HG03439 (cell line): Measurements from ENCODE around the gene TEKT1.
"Not testable (repeated sequence)": the region's sequence is repeated elsewhere in the genome, so short reads cannot be mapped to it uniquely, and the experiment has no call there.

Experiments used
- ATAC-seq: cut with Tn5 transposase; IDR thresholded peaks from one replicate; pipeline ENCODE4 v1.9.1; 2021; ENCODE audit warnings: mild to moderate bottlenecking, moderate library complexity; ENCODE audit not compliant: unreplicated experiment

Gene TEKT1

GRCh38 chr17:6831661-6832263 is at the start of gene TEKT1:
TSS of gene TEKT1 (minus strand) at chr17:6831729. CDS start at chr17:6830376, 1,353 bp downstream.
- ATAC-seq: no peak

DNA sequence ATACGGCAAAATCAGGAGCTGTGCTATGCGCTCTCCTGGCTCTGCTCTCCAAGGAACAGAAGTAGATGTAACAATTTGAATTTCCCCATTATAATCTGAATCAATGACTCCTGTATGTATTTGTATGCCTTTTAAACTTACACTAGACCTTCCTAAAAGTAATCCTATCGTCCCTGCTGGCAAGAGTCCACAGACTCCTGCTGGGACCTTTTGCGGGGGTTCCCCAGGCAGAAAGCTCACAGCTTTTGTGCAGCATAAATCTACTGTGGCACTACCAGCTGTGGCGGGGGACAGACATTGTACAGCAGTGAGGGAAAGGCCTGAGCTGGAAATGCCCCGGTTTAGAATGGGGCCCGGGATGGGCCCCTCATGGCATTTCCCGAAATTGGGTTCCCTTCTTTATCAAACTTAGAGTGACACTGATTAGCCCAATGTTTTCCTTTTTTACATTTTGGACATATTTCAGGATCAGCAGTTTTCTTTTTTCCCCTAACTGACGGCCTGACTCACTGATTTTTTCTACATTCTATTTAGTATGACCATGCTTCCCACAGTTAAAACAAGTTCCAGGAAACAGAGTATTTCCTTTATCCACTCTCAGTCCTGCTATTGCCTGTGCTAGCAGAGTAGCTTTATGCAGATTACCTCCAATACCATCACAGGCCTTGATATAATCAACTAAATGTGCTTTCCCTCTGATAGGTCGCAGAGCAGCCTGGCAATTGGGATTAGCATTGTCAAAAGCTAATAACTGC is 47.9 kb upstream of the TEKT1 start:
- ATAC-seq: not testable (repeated sequence)

GRCh38 chr17:6875276-6875675 is 43.7 kb upstream of the TEKT1 start:
- not testable (repeated sequence) for ATAC-seq

DNA sequence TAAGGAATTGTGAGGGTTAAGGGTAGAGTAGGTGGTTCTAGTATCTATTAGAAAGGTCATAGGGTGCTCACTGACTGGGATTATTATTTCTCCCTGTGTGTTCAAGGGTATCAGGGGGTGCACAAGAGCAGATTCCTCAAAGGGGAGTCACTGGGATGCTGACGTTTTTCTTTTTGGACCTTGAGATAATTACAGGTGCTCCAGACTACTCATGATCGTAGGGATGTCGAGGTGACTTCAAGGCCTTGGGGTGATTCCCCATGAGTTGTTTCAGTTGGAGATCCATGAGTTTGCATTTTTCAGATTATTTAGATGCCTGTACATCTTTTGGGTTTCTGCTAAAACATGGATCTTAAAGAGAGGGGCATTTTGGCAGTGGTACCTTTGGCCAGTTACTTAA is 41.4 kb upstream of the TEKT1 start:
- no peak for ATAC-seq

DNA sequence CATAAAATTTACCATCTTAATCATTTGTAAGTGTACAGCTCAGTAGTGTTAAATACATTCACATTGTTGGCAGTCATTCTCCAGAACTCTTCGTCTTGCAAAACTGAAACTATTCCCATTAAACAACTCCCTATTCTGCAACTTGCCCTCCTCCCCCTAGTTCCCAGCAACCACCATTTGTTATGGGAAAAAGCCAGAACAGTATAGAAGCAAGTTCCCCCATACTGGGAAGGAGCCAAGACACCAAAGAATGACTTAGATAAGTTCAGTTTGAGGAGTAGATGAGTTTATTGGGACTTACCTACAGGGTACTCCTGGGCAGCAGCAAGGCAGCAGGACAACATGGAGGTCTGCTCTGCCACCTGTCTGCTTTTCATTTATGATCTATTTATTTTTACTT is 39.3 kb upstream of the TEKT1 start:
- no peak for ATAC-seq

- no peak for ATAC-seq
Observed at GRCh38 chr17:6868582-6868981, 37.1 kb upstream of the TEKT1 start.

- no peak for ATAC-seq
Observed at GRCh38 chr17:6867849-6868248, 36.3 kb upstream of the TEKT1 start.

- ATAC-seq: no peak
Observed at GRCh38 chr17:6862825-6863224, 31.3 kb upstream of the TEKT1 start.

GRCh38 chr17:6862122-6862521 is 30.6 kb upstream of the TEKT1 start:
- no peak for ATAC-seq

- no peak for ATAC-seq
Observed at GRCh38 chr17:6857904-6858303, 26.4 kb upstream of the TEKT1 start.

GRCh38 chr17:6857336-6857735 is 25.8 kb upstream of the TEKT1 start:
- no peak for ATAC-seq

DNA sequence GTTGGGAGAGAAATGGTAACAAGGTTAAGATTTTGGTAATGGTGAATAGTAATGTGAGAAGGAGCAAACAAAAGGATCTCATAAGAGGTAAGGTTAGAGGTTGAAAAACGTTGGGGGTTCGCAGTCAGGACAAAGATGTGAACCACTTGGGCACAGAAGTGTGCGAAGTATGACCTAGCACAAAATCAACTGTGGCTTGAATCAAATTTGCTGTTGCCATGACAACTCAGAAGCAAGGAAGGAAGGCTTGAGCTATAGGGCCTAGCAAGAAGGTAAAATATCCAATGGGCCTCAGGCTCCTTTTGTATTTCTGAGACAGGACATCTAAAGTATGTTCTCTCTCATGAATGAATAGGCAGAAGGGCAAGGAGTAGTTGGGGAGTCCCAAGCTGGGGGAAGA is 24.5 kb upstream of the TEKT1 start:
- ATAC-seq: no peak

DNA sequence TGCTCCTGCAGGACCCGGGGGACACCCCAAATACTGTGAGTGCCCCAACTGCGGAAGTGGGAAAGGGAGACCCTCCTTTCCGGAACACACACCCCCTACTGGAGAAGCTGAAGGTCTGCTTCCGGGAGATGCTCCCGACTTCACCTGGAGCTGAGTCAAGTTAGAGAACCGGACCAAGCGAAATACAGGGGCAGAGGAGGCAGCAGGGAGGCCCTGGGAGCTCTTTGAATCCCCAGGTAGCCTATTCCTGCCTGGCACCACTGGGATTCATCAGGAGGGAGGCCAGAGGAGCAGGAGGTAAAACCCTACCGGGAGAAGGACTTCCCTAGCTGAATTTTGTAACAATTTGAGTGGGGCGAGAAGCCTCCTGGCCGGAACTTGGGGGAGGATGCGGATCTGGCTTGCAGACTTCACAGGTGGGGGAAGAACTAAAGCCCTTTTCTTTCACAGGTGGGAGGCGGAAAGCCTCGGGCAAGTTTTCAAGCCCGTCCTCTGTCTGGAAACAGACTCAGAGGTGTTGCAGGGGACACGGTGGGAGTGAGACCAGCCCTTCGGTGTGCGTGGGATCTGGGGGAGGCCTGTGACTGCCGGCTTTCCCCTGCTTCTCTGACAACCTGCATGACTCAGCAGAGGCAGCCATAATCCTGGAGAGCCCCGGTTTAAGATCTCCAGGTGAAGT is 22.4 kb upstream of the TEKT1 start:
- no peak for ATAC-seq

GRCh38 chr17:6848545-6849179 is 17.1 kb upstream of the TEKT1 start:
- not testable (repeated sequence) for ATAC-seq

GRCh38 chr17:6846138-6846537 is 14.6 kb upstream of the TEKT1 start:
- ATAC-seq: not testable (repeated sequence)

GRCh38 chr17:6844406-6844805 is 12.9 kb upstream of the TEKT1 start:
- ATAC-seq: not testable (repeated sequence)

DNA sequence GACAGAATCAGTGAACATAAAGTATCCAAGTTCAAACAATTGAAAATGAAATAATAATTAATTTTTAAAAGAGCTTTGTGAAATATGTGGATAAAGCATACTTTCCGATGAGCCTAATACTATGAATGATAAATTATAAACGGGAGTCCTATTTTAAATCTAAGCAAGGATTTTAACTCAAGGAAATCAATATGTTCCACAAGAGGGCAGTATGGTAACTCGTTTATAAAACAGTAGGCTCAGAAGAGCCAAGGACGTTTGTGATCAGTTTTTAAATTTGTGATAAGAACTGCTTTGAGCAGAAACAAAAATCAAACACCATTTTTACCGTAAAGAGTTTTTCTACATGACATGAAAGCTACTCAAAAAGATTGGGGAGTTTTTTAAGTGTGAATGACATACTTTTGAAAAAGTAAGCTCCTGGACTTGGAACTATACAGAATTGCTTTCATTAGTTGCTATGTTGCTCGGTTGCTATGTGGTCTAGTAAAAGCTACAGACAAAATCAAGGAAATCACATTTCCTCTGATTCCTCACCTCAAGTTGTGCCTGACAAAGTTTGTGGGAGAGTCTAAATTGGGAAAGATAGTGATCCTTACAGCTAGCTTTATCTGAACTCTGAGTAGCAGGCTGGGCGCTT is 11.8 kb upstream of the TEKT1 start:
- ATAC-seq: no peak

- not testable (repeated sequence) for ATAC-seq
Observed at GRCh38 chr17:6841769-6842168, 10.2 kb upstream of the TEKT1 start.

GRCh38 chr17:6830383-6830986 is 1.0 kb downstream of the TEKT1 start:
- ATAC-seq: no peak

DNA sequence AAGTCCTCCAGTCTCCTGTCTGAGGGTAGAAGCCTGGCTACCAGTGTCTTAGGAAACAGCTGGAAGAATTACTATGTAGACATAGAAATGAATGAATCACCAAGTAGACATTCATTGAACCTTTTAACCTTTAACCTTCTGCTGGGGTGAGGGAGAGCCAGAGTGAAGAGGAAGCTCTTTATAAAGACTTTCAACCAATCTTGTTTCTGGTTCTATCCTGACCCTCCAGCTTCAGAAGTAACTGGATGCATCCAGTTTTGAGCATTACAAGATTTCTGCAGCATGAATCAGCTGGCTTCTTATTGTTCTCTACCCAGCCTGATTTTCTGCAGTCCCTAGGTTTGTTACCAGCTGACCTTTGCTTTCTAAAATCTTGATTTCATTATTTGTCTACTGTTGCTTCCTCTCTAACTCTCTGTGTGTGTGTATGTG is 8.5 kb downstream of the TEKT1 start:
- no peak for ATAC-seq

DNA sequence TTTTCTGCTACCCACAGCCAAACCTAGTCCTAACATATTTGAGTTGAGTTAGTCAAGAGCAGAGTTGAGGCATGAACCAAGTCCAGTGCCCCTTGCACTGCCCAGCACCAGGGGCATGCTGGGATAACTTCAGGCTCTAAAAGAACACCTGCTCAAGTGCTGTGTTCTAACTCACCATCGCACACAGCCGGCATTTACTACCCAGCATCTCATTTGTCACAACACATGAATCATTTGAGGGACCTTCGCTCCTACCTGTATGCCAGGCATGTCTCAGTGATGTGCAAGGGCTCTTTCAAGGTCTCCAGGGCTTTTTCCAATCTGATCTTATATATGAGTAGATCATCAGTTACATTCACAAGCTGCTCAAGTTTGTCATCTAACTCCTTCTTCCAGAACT is 12.6 kb downstream of the TEKT1 start:
- ATAC-seq: no peak
